Fibroblast of the aortic adventitia (primary cell): Measurements from ENCODE around the gene C9orf78. TPM values are rescaled to one million over a fixed set of nuclear protein-coding genes. Genes with fewer than 3 reads are reported as not detected.

ENCODE experiments used
- DNase-seq: peaks from one replicate; pipeline ENCODE4 v3.0.0-alpha.2; 2010; ENCODE audit warnings: low read depth
- H3K4me3 ChIP-seq: 2 replicates; pipeline ENCODE4 v1.5.1; 2011; ENCODE audit warnings: low read depth, mild to moderate bottlenecking, control low read depth, low read length, moderate library complexity
- total RNA-seq: library from RNA; depleted of rRNA; stranded (reverse); fragments of >200 nt; gene quantifications from 2 replicates; pipeline ENCODE4 v1.2.3, GENCODE V29; 2012; ENCODE audit warnings: low replicate concordance
- TF ChIP-seq, protein P1 (sequence below): IDR thresholded peaks from 2 replicates; pipeline ENCODE4 v1.5.1; 2011; ENCODE audit warnings: mild to moderate bottlenecking, low read length, control low read depth, inconsistent platforms; ENCODE audit not compliant: insufficient read depth

The C9orf78 gene
- total RNA-seq, 1 donor = 37.3 TPM

DNA sequence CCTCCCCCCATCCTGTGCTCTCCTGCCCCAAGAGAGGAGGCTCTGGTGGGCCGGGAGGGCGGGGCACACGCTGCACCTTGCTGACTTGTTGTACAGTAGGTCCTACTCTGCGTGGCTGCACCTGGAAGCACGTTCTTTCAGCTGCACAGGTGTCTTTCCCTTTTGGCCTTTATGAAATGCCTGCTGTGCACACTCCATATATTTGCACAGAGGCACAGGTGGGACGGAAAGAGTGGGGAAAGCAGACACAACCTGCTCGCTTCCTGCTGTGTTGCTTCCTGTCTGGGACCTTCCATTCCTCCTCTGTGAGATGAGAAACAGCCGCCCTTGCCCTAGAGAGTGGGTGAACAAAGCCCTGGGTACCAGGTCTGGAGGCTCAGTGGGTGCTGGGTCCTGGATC, 5.0 kb upstream of the C9orf78 start:
- DNase-seq = no peak
- no peak overlapping the region for H3K4me3 ChIP-seq

DNA sequence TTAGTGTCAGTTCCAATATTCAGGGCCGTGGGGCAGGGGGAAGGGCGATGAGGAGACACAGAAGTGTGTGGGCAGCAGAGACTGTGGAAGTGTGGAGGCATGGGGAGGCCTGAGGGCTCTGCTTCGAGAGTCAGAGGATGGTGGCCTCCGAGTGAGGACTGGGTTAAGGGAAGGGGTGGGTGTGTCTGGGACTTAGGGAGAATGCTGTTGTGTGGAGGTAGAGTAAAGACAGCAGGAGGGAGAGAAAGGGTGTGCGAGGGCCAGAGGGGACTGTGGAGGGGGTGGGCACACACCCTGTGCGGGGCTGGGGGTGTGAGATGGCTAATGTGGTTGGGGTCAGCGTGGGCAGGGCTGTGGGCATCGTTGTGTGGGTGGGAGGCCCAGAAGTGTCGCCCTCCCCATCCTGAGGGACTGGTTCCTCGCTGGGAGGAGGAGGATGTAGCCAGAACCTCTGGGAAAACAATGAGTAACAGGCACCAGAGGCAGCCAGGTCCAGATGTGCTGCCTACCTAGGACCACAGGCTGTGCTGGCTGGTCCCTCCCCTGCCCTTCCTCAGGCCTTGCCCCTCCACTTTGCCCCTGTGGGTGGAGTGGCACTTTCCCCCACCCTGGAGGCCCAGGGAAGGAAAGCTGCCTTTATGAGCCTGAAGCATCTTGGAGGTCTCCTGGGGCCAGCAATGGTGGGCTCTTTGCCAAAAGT, 4.4 kb upstream of the C9orf78 start:
- TF ChIP-seq, protein P1, sequence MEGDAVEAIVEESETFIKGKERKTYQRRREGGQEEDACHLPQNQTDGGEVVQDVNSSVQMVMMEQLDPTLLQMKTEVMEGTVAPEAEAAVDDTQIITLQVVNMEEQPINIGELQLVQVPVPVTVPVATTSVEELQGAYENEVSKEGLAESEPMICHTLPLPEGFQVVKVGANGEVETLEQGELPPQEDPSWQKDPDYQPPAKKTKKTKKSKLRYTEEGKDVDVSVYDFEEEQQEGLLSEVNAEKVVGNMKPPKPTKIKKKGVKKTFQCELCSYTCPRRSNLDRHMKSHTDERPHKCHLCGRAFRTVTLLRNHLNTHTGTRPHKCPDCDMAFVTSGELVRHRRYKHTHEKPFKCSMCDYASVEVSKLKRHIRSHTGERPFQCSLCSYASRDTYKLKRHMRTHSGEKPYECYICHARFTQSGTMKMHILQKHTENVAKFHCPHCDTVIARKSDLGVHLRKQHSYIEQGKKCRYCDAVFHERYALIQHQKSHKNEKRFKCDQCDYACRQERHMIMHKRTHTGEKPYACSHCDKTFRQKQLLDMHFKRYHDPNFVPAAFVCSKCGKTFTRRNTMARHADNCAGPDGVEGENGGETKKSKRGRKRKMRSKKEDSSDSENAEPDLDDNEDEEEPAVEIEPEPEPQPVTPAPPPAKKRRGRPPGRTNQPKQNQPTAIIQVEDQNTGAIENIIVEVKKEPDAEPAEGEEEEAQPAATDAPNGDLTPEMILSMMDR = no peak
- DNase-seq = no peak
- no peak overlapping the region for H3K4me3 ChIP-seq

More for the DNA sequence above, 5.0 kb upstream of the C9orf78 start:
- TF ChIP-seq, protein P1 = no peak

DNA sequence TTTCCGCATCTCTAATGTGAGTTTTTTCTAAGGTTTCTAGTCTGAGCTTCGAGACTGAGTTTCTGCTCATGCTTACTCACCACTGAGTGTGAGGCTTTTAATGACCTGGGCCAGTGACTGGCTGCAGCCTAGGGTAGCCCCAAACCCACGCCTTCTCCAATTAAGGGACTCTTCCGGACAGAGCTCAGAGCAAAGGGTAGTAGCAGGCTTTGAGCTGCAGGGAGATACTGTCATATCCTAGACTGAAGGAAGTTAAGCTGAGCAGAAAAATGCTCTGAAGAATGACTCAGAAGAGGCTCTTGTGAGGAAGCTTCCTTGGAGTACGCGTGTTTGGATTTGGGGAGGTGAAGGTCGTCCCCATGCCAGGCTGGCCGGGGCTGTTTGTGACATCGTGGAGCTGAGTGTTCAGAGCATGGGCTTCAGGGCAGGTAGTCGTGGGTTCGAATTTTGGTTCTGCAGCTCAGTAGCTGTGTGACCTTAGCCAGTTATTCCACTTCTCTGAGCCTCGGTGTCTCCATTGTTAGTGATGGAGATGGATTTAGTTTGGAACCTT, 3.7 kb upstream of the C9orf78 start:
- H3K4me3 ChIP-seq = no peak overlapping the region
- DNase-seq = peak; percentile 56
- TF ChIP-seq, protein P1 = no peak

DNA sequence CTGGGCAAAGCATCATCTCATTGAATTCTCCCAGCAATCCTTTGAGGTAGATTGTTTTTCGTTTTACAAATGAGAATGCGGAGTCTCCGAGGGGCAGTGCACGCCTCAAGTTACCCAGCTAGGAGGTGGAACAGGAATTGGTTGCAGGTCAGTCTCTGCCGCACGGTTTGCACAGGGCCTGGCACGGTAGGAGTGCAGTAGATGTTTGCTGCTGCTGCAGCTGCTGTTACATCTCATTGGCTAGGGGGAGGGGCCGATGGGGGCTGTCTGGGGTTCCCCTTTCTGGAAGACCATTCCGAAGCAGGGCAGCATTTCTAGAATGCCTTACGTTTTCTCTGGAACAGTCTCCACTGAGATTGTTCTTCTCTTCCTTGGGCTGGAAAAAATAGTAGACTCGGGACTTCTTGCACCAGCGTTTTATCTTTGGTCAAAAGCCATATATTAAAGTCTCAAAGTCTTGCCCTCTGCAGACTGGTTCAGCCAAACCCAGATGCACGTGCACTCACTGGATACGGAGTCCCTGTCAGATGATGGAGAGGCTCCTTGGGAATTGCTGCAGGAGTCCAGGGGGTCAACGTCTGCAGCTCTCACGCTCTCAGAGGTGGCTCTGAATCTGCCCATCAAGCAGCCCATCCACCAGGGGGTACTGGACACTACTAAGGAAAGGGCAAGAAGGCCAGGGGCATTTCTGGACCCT, 1.4 kb upstream of the C9orf78 start:
- TF ChIP-seq, protein P1 = no peak
- DNase-seq = peak; percentile 8
- H3K4me3 ChIP-seq = peak overlapping the region; percentile 81

DNA sequence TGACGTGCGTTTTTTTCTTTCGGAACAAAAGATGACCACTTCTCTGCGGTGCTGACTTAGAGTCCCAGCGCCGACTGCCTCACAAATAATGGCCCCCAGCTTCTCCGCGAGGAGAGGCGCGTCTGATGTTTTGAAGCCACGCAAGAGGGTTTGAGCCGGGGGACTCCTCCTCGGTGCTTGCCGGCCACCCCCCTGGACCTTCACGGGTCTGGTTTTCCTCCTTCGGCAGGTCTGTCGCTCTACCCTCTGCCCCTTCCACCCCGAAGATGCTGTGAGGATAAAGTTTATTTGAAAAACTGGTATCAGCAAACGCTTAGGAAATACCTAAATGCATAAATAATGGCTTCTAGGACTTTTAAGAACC, 767 bp upstream of the C9orf78 start:
- TF ChIP-seq, protein P1 = no peak
- H3K4me3 ChIP-seq = peak overlapping the region; percentile 81
- DNase-seq = no peak

DNA sequence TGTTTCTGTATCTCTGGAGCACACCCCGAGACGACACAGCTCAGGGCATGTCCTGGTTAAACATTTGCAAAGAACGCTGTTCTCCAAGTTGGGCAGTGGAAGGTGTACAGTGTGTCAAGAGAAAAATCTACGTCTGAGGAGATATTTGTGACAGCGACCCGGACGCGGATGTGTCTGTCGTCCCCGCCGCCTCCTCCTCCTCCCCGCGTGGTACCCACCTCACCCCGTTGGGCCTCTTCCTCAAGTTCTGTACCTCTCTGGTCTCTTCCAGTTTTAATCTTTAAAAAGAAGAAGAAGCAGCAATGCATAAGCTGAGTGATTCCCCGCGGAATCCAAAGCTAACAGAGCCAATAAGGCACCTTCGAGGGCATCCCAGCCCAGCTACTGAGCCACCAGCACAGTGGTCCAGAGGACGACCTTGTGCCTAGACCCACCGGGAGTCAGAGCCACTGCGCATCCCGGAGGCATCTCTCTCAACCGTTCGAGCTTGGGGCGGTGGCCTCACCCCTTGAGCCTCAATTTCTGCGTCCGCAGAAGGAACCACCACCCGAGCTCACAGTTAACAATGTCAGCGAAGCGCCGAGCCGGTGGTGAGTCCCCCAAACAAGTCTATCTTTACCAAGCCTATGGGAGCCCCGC, 467 bp downstream of the C9orf78 start:
- DNase-seq = no peak

More for the DNA sequence above, 467 bp downstream of the C9orf78 start:
- peak overlapping the region; percentile 99 for H3K4me3 ChIP-seq
- TF ChIP-seq, protein P1 = no peak
